Testis (tissue), 2 donors: ENCODE results near the gene TNS3.

Experiments used
- CTCF ChIP-seq, 3 experiments: fragments of 450-650 bp in 2 of 3; fragments of 200-600 bp in 1 of 3; sonication (generic) in 1 of 3; IDR thresholded peaks; one replicate each; pipeline ENCODE4 v1.5.1; 2016 to 2019; ENCODE audit warnings: antibody characterized with exemption in 3 of 3, mild to moderate bottlenecking in 2 of 3, moderate library complexity in 1 of 3
- POLR2A ChIP-seq: fragments of 450-650 bp; IDR thresholded peaks from one replicate; pipeline ENCODE4 v1.6.1; 2017; ENCODE audit warnings: antibody characterized with exemption, mild to moderate bottlenecking, moderate library complexity

- TF ChIP-seq CTCF (IDR thresholded peaks at IDR 0.05), result no peak
- TF ChIP-seq POLR2A, result no peak
Measured at GRCh38 chr7:47382200-47382599, 199.7 kb downstream of the TNS3 start.
